PC-3 (cell line): ENCODE results near the gene PLEKHM3.

ENCODE experiments used
- EZH2 ChIP-seq: fragments of 300-600 bp; sonication (generic); IDR thresholded peaks from one replicate; pipeline ENCODE4 v1.6.1; 2017; ENCODE audit warnings: antibody characterized with exemption, mild to moderate bottlenecking, low read length; ENCODE audit not compliant: unreplicated experiment
- EZH2phosphoT487 ChIP-seq: fragments of 300-600 bp; sonication (generic); IDR thresholded peaks from 2 replicates; pipeline ENCODE4 v1.6.1; 2018; ENCODE audit warnings: mild to moderate bottlenecking, antibody characterized with exemption, low read length, borderline replicate concordance
- TF ChIP-seq, protein P1 (sequence below): fragments of 300-600 bp; sonication (generic); conservative IDR thresholded peaks from 2 replicates; pipeline ENCODE4 v1.5.1; 2017; ENCODE audit warnings: antibody characterized with exemption, low read depth, mild to moderate bottlenecking, low read length

DNA sequence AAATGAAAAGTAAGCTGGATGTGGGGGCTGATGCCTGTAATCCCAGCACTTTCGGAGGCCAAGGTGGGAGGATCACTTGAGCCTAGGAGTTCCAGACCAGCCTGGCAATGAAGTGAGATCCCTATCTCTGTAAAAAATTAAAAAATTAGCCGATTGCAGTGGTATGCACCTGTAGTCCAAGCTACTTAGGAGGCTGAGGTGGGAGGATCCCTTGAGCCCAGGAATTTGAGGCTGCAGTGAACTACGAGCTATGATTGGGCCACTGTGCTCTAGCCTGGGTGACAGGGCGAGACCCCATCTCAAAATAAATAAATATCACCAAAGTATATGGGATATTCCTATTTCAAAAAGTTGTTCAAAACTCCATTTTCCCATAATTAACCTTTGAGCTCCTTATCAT is 154.5 kb downstream of the PLEKHM3 start:
- TF ChIP-seq, protein P1, sequence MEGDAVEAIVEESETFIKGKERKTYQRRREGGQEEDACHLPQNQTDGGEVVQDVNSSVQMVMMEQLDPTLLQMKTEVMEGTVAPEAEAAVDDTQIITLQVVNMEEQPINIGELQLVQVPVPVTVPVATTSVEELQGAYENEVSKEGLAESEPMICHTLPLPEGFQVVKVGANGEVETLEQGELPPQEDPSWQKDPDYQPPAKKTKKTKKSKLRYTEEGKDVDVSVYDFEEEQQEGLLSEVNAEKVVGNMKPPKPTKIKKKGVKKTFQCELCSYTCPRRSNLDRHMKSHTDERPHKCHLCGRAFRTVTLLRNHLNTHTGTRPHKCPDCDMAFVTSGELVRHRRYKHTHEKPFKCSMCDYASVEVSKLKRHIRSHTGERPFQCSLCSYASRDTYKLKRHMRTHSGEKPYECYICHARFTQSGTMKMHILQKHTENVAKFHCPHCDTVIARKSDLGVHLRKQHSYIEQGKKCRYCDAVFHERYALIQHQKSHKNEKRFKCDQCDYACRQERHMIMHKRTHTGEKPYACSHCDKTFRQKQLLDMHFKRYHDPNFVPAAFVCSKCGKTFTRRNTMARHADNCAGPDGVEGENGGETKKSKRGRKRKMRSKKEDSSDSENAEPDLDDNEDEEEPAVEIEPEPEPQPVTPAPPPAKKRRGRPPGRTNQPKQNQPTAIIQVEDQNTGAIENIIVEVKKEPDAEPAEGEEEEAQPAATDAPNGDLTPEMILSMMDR = no peak
- TF ChIP-seq EZH2 (no peak), EZH2phosphoT487 (no peak)
